Thyroid gland (tissue), 4 donors: Measurements from ENCODE around the gene OBSCN.

Experiments
- POLR2A ChIP-seq, 2 donors: fragments of 450-650 bp; IDR thresholded peaks; one replicate each; pipeline ENCODE4 v1.6.1; 2017; ENCODE audit warnings: antibody characterized with exemption in 2 of 2, mild to moderate bottlenecking in 2 of 2, moderate library complexity in 1 of 2
- TF ChIP-seq, protein P1 (sequence below), 6 experiments: fragments of 200-600 bp in 3 of 6; fragments of 450-650 bp in 3 of 6; sonication (generic) in 3 of 6; IDR thresholded peaks; one replicate each; pipeline ENCODE4 v1.5.1; 2016 to 2019; ENCODE audit warnings: antibody characterized with exemption in 6 of 6, mild to moderate bottlenecking in 2 of 6, inconsistent platforms in 1 of 6, moderate library complexity in 1 of 6

DNA sequence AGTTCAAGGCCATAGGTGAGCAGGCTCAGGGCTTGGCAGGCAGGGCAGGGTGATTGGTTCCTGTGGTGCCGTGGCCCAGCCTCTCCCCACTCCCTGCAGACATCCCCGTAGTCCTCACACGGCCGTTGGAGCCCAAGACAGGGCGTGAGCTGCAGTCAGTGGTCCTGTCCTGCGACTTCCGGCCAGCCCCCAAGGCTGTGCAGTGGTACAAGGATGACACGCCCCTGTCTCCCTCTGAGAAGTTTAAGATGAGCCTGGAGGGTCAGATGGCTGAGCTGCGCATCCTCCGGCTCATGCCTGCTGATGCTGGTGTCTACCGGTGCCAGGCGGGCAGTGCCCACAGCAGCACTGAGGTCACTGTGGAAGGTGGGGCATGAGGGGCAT lies 71.9 kb downstream of the OBSCN start:
- TF ChIP-seq, protein P1, sequence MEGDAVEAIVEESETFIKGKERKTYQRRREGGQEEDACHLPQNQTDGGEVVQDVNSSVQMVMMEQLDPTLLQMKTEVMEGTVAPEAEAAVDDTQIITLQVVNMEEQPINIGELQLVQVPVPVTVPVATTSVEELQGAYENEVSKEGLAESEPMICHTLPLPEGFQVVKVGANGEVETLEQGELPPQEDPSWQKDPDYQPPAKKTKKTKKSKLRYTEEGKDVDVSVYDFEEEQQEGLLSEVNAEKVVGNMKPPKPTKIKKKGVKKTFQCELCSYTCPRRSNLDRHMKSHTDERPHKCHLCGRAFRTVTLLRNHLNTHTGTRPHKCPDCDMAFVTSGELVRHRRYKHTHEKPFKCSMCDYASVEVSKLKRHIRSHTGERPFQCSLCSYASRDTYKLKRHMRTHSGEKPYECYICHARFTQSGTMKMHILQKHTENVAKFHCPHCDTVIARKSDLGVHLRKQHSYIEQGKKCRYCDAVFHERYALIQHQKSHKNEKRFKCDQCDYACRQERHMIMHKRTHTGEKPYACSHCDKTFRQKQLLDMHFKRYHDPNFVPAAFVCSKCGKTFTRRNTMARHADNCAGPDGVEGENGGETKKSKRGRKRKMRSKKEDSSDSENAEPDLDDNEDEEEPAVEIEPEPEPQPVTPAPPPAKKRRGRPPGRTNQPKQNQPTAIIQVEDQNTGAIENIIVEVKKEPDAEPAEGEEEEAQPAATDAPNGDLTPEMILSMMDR (IDR thresholded peaks at IDR 0.05), result no peak
- no peak for TF ChIP-seq POLR2A (IDR thresholded peaks at IDR 0.05)
